HEK293 (cell line): ENCODE results near the gene PTPRR.

ENCODE experiments used
- CTCF ChIA-PET: fragments of 350-600 bp; formaldehyde crosslinking; extraction: SDS; loops from one replicate; lab custom pipeline; 2021; ENCODE audit warnings: antibody characterized with exemption; lab: Yijun Ruan, JAX
- POLR2A ChIA-PET: fragments of 300-600 bp; formaldehyde crosslinking; extraction: SDS; loops from one replicate; lab custom pipeline; 2020; ENCODE audit warnings: antibody characterized with exemption, inconsistent platforms; lab: Yijun Ruan, JAX
- H3K27ac ChIP-seq: fragments of 200-500 bp; sonication (Bioruptor generic); 2 replicates; pipeline ENCODE4 v1.5.1; 2014; ENCODE audit warnings: low read depth, low read length, control low read depth, inconsistent platforms; ENCODE audit errors: extremely low read depth
- H3K36me3 ChIP-seq, 2 experiments: fragments of 200-500 bp in 1 of 2; sonication (Bioruptor generic) in 1 of 2; 1 replicate in 1 of 2; 2 replicates in 1 of 2; pipeline ENCODE4 v1.5.1; 2014 to 2017; ENCODE audit warnings: inconsistent platforms in 2 of 2, low read length in 2 of 2; ENCODE audit not compliant: control insufficient read depth in 2 of 2, insufficient read depth in 1 of 2
- H3K4me1 ChIP-seq: fragments of 200-500 bp; sonication (Bioruptor generic); 2 replicates; pipeline ENCODE4 v1.5.1; 2014; ENCODE audit warnings: mild to moderate bottlenecking, low read length, inconsistent platforms; ENCODE audit not compliant: control insufficient read depth, insufficient read depth
- H3K4me3 ChIP-seq: 2 replicates; pipeline ENCODE4 v1.5.1; 2011; ENCODE audit warnings: low read depth, mild to moderate bottlenecking, control low read depth, low read length, moderate library complexity
- H3K9me3 ChIP-seq: fragments of 200-500 bp; sonication (Bioruptor generic); 2 replicates; pipeline ENCODE4 v1.5.1; 2014; ENCODE audit warnings: low read depth, low read length, inconsistent platforms; ENCODE audit not compliant: control insufficient read depth, insufficient read depth
- GLI4 ChIP-seq: fragments of 450-650 bp; formaldehyde crosslinking; IDR thresholded peaks from 2 replicates; pipeline ENCODE4 v1.5.1; 2016; ENCODE audit warnings: missing biosample characterization, missing genetic modification characterization
- HOXD13 ChIP-seq: sonication (generic); formaldehyde crosslinking; IDR thresholded peaks from 2 replicates; pipeline ENCODE4 v1.8.0; 2022; ENCODE audit warnings: missing genetic modification reagents, borderline replicate concordance
- SP7 ChIP-seq: fragments of 450-650 bp; formaldehyde crosslinking; IDR thresholded peaks from 2 replicates; pipeline ENCODE4 v1.5.1; 2016; ENCODE audit warnings: missing biosample characterization, missing genetic modification characterization
- ZBTB1 ChIP-seq: fragments of 450-650 bp; formaldehyde crosslinking; IDR thresholded peaks from 2 replicates; pipeline ENCODE4 v1.5.1; 2016; ENCODE audit warnings: missing biosample characterization, missing genetic modification characterization
- ZBTB17 ChIP-seq: fragments of 450-650 bp; formaldehyde crosslinking; IDR thresholded peaks from 2 replicates; pipeline ENCODE4 v1.5.1; 2016; ENCODE audit warnings: missing biosample characterization, missing genetic modification characterization
- ZFHX2 ChIP-seq: fragments of 450-650 bp; formaldehyde crosslinking; conservative IDR thresholded peaks from 2 replicates; pipeline ENCODE4 v1.5.1; 2016; ENCODE audit warnings: missing biosample characterization, missing genetic modification characterization
- ZNF112 ChIP-seq: fragments of 450-650 bp; formaldehyde crosslinking; IDR thresholded peaks from 2 replicates; pipeline ENCODE4 v1.5.0; 2017; ENCODE audit warnings: missing biosample characterization, missing genetic modification characterization
- ZNF133 ChIP-seq: fragments of 450-650 bp; formaldehyde crosslinking; IDR thresholded peaks from 2 replicates; pipeline ENCODE4 v1.5.1; 2016; ENCODE audit warnings: missing biosample characterization, missing genetic modification characterization
- ZNF223 ChIP-seq: fragments of 450-650 bp; formaldehyde crosslinking; IDR thresholded peaks from 2 replicates; pipeline ENCODE4 v1.5.1; 2016; ENCODE audit warnings: missing biosample characterization, missing genetic modification characterization
- ZNF354C ChIP-seq: fragments of 450-650 bp; formaldehyde crosslinking; IDR thresholded peaks from 2 replicates; pipeline ENCODE4 v1.5.1; 2016; ENCODE audit warnings: missing biosample characterization, missing genetic modification characterization, low read depth, borderline replicate concordance
- ZNF555 ChIP-seq: fragments of 450-650 bp; formaldehyde crosslinking; conservative IDR thresholded peaks from 2 replicates; pipeline ENCODE4 v1.5.1; 2017; ENCODE audit warnings: missing biosample characterization, mild to moderate bottlenecking, missing genetic modification characterization, inconsistent platforms
- ZNF561 ChIP-seq: fragments of 450-650 bp; IDR thresholded peaks from 2 replicates; pipeline ENCODE4 v1.5.1; 2018; ENCODE audit warnings: missing biosample characterization, missing genetic modification characterization, borderline replicate concordance
- ZNF658 ChIP-seq: fragments of 450-650 bp; formaldehyde crosslinking; IDR thresholded peaks from 2 replicates; pipeline ENCODE4; 2016; ENCODE audit warnings: missing biosample characterization, missing genetic modification characterization
- ZNF701 ChIP-seq: fragments of 450-650 bp; formaldehyde crosslinking; IDR thresholded peaks from 2 replicates; pipeline ENCODE4 v1.5.1; 2016; ENCODE audit warnings: missing biosample characterization, missing genetic modification characterization
- ZNF792 ChIP-seq: fragments of 450-650 bp; formaldehyde crosslinking; IDR thresholded peaks from 2 replicates; pipeline ENCODE4 v1.5.1; 2016; ENCODE audit warnings: missing biosample characterization, missing genetic modification characterization
- ZNF837 ChIP-seq: fragments of 450-650 bp; formaldehyde crosslinking; IDR thresholded peaks from 2 replicates; pipeline ENCODE4 v1.5.1; 2016; ENCODE audit warnings: missing biosample characterization, missing genetic modification characterization
- TF ChIP-seq, protein P1 (sequence below): sonication (generic); formaldehyde crosslinking; IDR thresholded peaks from 2 replicates; pipeline ENCODE4 v1.8.1; 2022; ENCODE audit warnings: mild to moderate bottlenecking, moderate library complexity, missing genetic modification reagents
- TF ChIP-seq, protein P2 (sequence below): fragments of 450-650 bp; formaldehyde crosslinking; IDR thresholded peaks from 2 replicates; pipeline ENCODE4 v1.5.1; 2016; ENCODE audit warnings: missing biosample characterization, missing genetic modification characterization
- TF ChIP-seq, protein P3 (sequence below): fragments of 450-650 bp; formaldehyde crosslinking; IDR thresholded peaks from 2 replicates; pipeline ENCODE4 v1.5.1; 2016; ENCODE audit warnings: missing biosample characterization, missing genetic modification characterization
- TF ChIP-seq, protein P4 (sequence below): fragments of 450-650 bp; formaldehyde crosslinking; IDR thresholded peaks from 2 replicates; pipeline ENCODE4 v1.5.1; 2017; ENCODE audit warnings: missing biosample characterization, missing genetic modification characterization
- TF ChIP-seq, protein P5 (sequence below): fragments of 450-650 bp; formaldehyde crosslinking; IDR thresholded peaks from 2 replicates; pipeline ENCODE4; 2016; ENCODE audit warnings: missing biosample characterization, missing genetic modification characterization
- TF ChIP-seq, protein P6 (sequence below): fragments of 450-650 bp; formaldehyde crosslinking; IDR thresholded peaks from 2 replicates; pipeline ENCODE4 v1.5.1; 2016; ENCODE audit warnings: missing biosample characterization, missing genetic modification characterization

Gene PTPRR

DNA sequence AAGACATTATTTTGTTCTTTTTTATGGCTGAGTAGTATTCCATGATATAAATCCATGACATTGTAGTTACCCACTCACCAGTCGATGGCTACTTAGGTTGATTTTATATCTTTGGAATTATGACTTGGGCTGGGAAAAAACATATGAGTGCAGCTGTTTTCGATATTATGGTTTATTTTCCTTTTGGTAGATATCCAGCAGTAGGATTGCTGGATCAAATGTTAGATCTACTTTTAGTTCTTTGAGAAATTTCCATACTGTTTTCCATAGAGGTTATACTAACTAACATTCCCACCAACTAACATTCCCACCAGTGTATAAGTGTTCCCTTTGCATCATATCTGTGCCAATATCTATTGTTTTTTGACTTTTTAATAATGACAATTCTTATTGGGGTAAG is 29.9 kb upstream of the PTPRR start (continued):
- TF ChIP-seq, protein P1, sequence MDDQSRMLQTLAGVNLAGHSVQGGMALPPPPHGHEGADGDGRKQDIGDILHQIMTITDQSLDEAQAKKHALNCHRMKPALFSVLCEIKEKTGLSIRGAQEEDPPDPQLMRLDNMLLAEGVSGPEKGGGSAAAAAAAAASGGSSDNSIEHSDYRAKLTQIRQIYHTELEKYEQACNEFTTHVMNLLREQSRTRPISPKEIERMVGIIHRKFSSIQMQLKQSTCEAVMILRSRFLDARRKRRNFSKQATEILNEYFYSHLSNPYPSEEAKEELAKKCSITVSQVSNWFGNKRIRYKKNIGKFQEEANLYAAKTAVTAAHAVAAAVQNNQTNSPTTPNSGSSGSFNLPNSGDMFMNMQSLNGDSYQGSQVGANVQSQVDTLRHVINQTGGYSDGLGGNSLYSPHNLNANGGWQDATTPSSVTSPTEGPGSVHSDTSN (CRISPR knock-in tag): no peak
- TF ChIP-seq ZNF354C (tag by site-specific recombination) (no peak), ZNF792 (no peak), ZNF223 (tag by site-specific recombination) (no peak)
- TF ChIP-seq, protein P2, sequence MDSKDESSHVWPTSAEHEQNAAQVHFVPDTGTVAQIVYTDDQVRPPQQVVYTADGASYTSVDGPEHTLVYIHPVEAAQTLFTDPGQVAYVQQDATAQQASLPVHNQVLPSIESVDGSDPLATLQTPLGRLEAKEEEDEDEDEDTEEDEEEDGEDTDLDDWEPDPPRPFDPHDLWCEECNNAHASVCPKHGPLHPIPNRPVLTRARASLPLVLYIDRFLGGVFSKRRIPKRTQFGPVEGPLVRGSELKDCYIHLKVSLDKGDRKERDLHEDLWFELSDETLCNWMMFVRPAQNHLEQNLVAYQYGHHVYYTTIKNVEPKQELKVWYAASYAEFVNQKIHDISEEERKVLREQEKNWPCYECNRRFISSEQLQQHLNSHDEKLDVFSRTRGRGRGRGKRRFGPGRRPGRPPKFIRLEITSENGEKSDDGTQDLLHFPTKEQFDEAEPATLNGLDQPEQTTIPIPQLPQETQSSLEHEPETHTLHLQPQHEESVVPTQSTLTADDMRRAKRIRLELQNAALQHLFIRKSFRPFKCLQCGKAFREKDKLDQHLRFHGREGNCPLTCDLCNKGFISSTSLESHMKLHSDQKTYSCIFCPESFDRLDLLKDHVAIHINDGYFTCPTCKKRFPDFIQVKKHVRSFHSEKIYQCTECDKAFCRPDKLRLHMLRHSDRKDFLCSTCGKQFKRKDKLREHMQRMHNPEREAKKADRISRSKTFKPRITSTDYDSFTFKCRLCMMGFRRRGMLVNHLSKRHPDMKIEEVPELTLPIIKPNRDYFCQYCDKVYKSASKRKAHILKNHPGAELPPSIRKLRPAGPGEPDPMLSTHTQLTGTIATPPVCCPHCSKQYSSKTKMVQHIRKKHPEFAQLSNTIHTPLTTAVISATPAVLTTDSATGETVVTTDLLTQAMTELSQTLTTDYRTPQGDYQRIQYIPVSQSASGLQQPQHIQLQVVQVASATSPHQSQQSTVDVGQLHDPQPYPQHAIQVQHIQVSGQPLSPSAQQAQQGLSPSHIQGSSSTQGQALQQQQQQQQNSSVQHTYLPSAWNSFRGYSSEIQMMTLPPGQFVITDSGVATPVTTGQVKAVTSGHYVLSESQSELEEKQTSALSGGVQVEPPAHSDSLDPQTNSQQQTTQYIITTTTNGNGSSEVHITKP (tag by site-specific recombination): no peak
- TF ChIP-seq, protein P3, sequence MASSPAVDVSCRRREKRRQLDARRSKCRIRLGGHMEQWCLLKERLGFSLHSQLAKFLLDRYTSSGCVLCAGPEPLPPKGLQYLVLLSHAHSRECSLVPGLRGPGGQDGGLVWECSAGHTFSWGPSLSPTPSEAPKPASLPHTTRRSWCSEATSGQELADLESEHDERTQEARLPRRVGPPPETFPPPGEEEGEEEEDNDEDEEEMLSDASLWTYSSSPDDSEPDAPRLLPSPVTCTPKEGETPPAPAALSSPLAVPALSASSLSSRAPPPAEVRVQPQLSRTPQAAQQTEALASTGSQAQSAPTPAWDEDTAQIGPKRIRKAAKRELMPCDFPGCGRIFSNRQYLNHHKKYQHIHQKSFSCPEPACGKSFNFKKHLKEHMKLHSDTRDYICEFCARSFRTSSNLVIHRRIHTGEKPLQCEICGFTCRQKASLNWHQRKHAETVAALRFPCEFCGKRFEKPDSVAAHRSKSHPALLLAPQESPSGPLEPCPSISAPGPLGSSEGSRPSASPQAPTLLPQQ: no peak
- TF ChIP-seq, protein P4, sequence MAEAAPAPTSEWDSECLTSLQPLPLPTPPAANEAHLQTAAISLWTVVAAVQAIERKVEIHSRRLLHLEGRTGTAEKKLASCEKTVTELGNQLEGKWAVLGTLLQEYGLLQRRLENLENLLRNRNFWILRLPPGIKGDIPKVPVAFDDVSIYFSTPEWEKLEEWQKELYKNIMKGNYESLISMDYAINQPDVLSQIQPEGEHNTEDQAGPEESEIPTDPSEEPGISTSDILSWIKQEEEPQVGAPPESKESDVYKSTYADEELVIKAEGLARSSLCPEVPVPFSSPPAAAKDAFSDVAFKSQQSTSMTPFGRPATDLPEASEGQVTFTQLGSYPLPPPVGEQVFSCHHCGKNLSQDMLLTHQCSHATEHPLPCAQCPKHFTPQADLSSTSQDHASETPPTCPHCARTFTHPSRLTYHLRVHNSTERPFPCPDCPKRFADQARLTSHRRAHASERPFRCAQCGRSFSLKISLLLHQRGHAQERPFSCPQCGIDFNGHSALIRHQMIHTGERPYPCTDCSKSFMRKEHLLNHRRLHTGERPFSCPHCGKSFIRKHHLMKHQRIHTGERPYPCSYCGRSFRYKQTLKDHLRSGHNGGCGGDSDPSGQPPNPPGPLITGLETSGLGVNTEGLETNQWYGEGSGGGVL (tag by site-specific recombination): no peak
- TF ChIP-seq, all 188 proteins: peak for 0

DNA sequence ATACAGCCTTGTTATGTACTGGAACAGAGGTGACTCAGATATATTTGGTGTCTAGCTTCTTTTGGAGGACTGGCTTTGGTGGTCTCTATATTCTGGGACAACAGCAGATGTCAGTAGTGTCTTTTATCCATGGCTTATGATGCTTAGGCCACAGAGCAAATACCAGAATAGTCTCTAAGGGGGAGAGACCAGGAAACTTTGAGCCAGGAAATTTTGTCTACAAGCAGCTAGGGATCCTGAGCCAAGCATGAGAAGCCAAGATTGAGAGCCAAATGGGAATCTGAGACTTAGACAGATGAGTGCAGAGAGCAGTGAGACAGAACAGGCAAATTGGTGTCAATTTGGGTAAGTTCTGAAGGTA is 28.4 kb upstream of the PTPRR start:
- Histone ChIP-seq H3K9me3 (no peaks in the 10 kb centered on the region), H3K27ac (no peak overlapping the region), H3K4me1 (no peaks in the 10 kb centered on the region), H3K36me3 (no peaks in the 10 kb centered on the region), H3K4me3 (no peak overlapping the region)
- TF ChIP-seq HOXD13 (CRISPR knock-in tag): no peak
- TF ChIP-seq, protein P5, sequence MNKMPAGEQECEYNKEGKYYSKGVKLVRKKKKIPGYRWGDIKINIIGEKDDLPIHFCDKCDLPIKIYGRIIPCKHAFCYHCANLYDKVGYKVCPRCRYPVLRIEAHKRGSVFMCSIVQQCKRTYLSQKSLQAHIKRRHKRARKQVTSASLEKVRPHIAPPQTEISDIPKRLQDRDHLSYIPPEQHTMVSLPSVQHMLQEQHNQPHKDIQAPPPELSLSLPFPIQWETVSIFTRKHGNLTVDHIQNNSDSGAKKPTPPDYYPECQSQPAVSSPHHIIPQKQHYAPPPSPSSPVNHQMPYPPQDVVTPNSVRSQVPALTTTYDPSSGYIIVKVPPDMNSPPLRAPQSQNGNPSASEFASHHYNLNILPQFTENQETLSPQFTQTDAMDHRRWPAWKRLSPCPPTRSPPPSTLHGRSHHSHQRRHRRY: no peak
- TF ChIP-seq ZNF658 (tag by site-specific recombination): no peak
- TF ChIP-seq SP7 (tag by site-specific recombination): no peak
- TF ChIP-seq ZNF112 (tag by site-specific recombination): no peak
- TF ChIP-seq ZNF837 (tag by site-specific recombination): no peak
- TF ChIP-seq ZNF133 (tag by site-specific recombination): no peak
- no peak for TF ChIP-seq ZNF701
- no peak for TF ChIP-seq ZBTB1 (tag by site-specific recombination)
- TF ChIP-seq ZNF555: no peak
- TF ChIP-seq ZFHX2 (tag by site-specific recombination): no peak
- no peak for TF ChIP-seq ZNF561
- TF ChIP-seq ZBTB17 (tag by site-specific recombination): no peak
- TF ChIP-seq, protein P6, sequence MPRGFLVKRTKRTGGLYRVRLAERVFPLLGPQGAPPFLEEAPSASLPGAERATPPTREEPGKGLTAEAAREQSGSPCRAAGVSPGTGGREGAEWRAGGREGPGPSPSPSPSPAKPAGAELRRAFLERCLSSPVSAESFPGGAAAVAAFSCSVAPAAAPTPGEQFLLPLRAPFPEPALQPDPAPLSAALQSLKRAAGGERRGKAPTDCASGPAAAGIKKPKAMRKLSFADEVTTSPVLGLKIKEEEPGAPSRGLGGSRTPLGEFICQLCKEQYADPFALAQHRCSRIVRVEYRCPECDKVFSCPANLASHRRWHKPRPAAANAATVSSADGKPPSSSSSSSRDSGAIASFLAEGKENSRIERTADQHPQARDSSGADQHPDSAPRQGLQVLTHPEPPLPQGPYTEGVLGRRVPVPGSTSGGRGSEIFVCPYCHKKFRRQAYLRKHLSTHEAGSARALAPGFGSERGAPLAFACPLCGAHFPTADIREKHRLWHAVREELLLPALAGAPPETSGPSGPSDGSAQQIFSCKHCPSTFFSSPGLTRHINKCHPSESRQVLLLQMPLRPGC: no peak
- TF ChIP-seq GLI4 (tag by site-specific recombination): no peak
- ChIA-PET CTCF (no interaction called here), POLR2A (no interaction called here)
